WTC11 (cell line): Measurements from ENCODE around the gene IPPK. TPM values are rescaled to one million over a fixed set of nuclear protein-coding genes. Genes with fewer than 3 reads are reported as not detected.

Experiments
- ATAC-seq: fragments of 200-7000 bp; cut with Tn5 transposase; 2 replicates; pipeline ENCODE4 v1.10.0; 2021; ENCODE audit warnings: mild to moderate bottlenecking, moderate library complexity
- CTCF ChIA-PET: fragments of 300-600 bp; sonication (Branson Sonifier 250); formaldehyde crosslinking; loops from one replicate; lab custom pipeline; 2021; ENCODE audit warnings: antibody characterized with exemption; lab: Charles Lee
- POLR2A ChIA-PET: fragments of 350-600 bp; sonication (Branson Sonifier 250); formaldehyde crosslinking; loops from one replicate; lab custom pipeline; 2021; ENCODE audit warnings: antibody characterized with exemption; lab: Charles Lee
- DNase-seq: peaks from one replicate; pipeline ENCODE4 v3.0.0; 2021; ENCODE audit warnings: low spot score
- H3K27ac Mint-ChIP-seq: 2 replicates; pipeline ENCODE4 v1.8.0; 2021; ENCODE audit warnings: mixed read lengths
- H3K27me3 Mint-ChIP-seq: 2 replicates; pipeline ENCODE4 v1.8.0; 2021; ENCODE audit warnings: low read depth, mild to moderate bottlenecking, moderate library complexity, mixed read lengths
- H3K36me3 Mint-ChIP-seq: 2 replicates; pipeline ENCODE4 v1.8.0; 2021; ENCODE audit warnings: mixed read lengths
- H3K4me1 Mint-ChIP-seq: 2 replicates; pipeline ENCODE4 v1.8.0; 2022; ENCODE audit warnings: mixed read lengths
- H3K4me3 Mint-ChIP-seq: 2 replicates; pipeline ENCODE4 v1.8.0; 2021; ENCODE audit warnings: mild to moderate bottlenecking, moderate library complexity, mixed read lengths
- H3K9me3 Mint-ChIP-seq: 2 replicates; pipeline ENCODE4 v1.8.0; 2021; ENCODE audit warnings: mixed read lengths
- AR ChIP-seq: fragments of 250-450 bp; sonication (Bioruptor Pico); IDR thresholded peaks from 2 replicates; pipeline ENCODE4 v1.9.0; 2021; ENCODE audit warnings: mild to moderate bottlenecking
- ARID4B ChIP-seq: sonication (generic); formaldehyde crosslinking; IDR thresholded peaks from 2 replicates; pipeline ENCODE4 v1.8.0; 2023; ENCODE audit warnings: missing genetic modification reagents, mild to moderate bottlenecking, borderline replicate concordance
- ATF2 ChIP-seq: sonication (generic); formaldehyde crosslinking; IDR thresholded peaks from 2 replicates; pipeline ENCODE4 v1.8.1; 2022; ENCODE audit warnings: low read depth, missing genetic modification reagents, borderline replicate concordance
- CREM ChIP-seq: sonication (generic); formaldehyde crosslinking; IDR thresholded peaks from 2 replicates; pipeline ENCODE4 v1.8.1; 2022; ENCODE audit warnings: mild to moderate bottlenecking, missing genetic modification reagents, moderate library complexity
- CTCF ChIP-seq: fragments of 200-600 bp; IDR thresholded peaks from 2 replicates; pipeline ENCODE4 v1.8.0; 2022; ENCODE audit warnings: antibody characterized with exemption
- E2F4 ChIP-seq: sonication (generic); formaldehyde crosslinking; IDR thresholded peaks from 2 replicates; pipeline ENCODE4 v1.8.1; 2022; ENCODE audit warnings: low read depth, mild to moderate bottlenecking, moderate library complexity, missing genetic modification reagents, borderline replicate concordance
- ELF4 ChIP-seq: sonication (generic); formaldehyde crosslinking; IDR thresholded peaks from 2 replicates; pipeline ENCODE4 v1.8.1; 2022; ENCODE audit warnings: low read depth, mild to moderate bottlenecking, moderate library complexity, missing genetic modification reagents
- ERG ChIP-seq: fragments of 250-450 bp; sonication (Bioruptor Pico); IDR thresholded peaks from 2 replicates; pipeline ENCODE4 v1.8.0; 2021; ENCODE audit warnings: mild to moderate bottlenecking
- FOXJ3 ChIP-seq: sonication (generic); formaldehyde crosslinking; IDR thresholded peaks from 2 replicates; pipeline ENCODE4 v1.9.0; 2021; ENCODE audit warnings: missing genetic modification reagents, mild to moderate bottlenecking, borderline replicate concordance
- FOXP1 ChIP-seq: sonication (generic); formaldehyde crosslinking; IDR thresholded peaks from 2 replicates; pipeline ENCODE4 v1.8.0; 2022; ENCODE audit warnings: missing genetic modification reagents, mild to moderate bottlenecking, moderate library complexity, borderline replicate concordance
- GABPB1 ChIP-seq: sonication (generic); formaldehyde crosslinking; IDR thresholded peaks from 2 replicates; pipeline ENCODE4 v1.8.1; 2023; ENCODE audit warnings: mild to moderate bottlenecking, missing genetic modification reagents
- JUN ChIP-seq: sonication (generic); formaldehyde crosslinking; IDR thresholded peaks from 2 replicates; pipeline ENCODE4 v1.8.0; 2023; ENCODE audit warnings: mild to moderate bottlenecking, missing genetic modification reagents
- MAX ChIP-seq: sonication (generic); formaldehyde crosslinking; IDR thresholded peaks from 2 replicates; pipeline ENCODE4 v1.8.0; 2022; ENCODE audit warnings: mild to moderate bottlenecking, missing genetic modification reagents
- MLX ChIP-seq: sonication (generic); formaldehyde crosslinking; IDR thresholded peaks from 2 replicates; pipeline ENCODE4 v1.8.1; 2023; ENCODE audit warnings: mild to moderate bottlenecking, missing genetic modification reagents, moderate library complexity
- NFYB ChIP-seq: sonication (generic); formaldehyde crosslinking; conservative IDR thresholded peaks from 2 replicates; pipeline ENCODE4 v1.8.0; 2022; ENCODE audit warnings: low read depth, missing genetic modification reagents
- OVOL2 ChIP-seq: fragments of 250-450 bp; sonication (Bioruptor Pico); IDR thresholded peaks from 2 replicates; pipeline ENCODE4 v1.9.0; 2021; ENCODE audit warnings: mild to moderate bottlenecking, borderline replicate concordance
- SOX15 ChIP-seq: fragments of 250-450 bp; sonication (Bioruptor Pico); IDR thresholded peaks from 2 replicates; pipeline ENCODE4 v1.9.0; 2021; ENCODE audit warnings: mild to moderate bottlenecking
- USF2 ChIP-seq: sonication (generic); formaldehyde crosslinking; IDR thresholded peaks from 2 replicates; pipeline ENCODE4 v1.8.1; 2023; ENCODE audit warnings: mild to moderate bottlenecking, missing genetic modification reagents, moderate library complexity
- ZNF671 ChIP-seq: fragments of 250-450 bp; sonication (Bioruptor Pico); IDR thresholded peaks from 2 replicates; pipeline ENCODE4 v1.8.0; 2021; ENCODE audit warnings: mild to moderate bottlenecking
- total RNA-seq: library from RNA; stranded (reverse); gene quantifications from 3 replicates; pipeline ENCODE4 v1.2.3, GENCODE V29; 2021

Gene IPPK
- total RNA-seq, 1 experiment from 2014 or later, result 8.6 TPM

GRCh38 chr9:92607773-92608172, 62.2 kb downstream of the IPPK start (continued):
- no peak for TF ChIP-seq ZNF671 (CRISPR knock-in tag)
- no peak for TF ChIP-seq ELF4 (CRISPR knock-in tag)
- TF ChIP-seq ATF2, result no peak
- no peak for TF ChIP-seq E2F4 (CRISPR knock-in tag)
- TF ChIP-seq, all 79 proteins: peak for 0

- TF ChIP-seq NFYB (CRISPR knock-in tag) (no peak), FOXP1 (CRISPR knock-in tag) (no peak), AR (CRISPR knock-in tag) (no peak), GABPB1 (no peak), MLX (CRISPR knock-in tag) (no peak), MAX (no peak), ERG (CRISPR knock-in tag) (no peak), SOX15 (CRISPR knock-in tag) (no peak), FOXJ3 (CRISPR knock-in tag) (no peak), JUN (CRISPR knock-in tag) (no peak), USF2 (CRISPR knock-in tag) (no peak), CREM (no peak), ARID4B (CRISPR knock-in tag) (no peak), CTCF (no peak), OVOL2 (CRISPR knock-in tag) (no peak)
- H3K36me3 Mint-ChIP-seq, result peaks cover 20% of the 10 kb centered on the region
- ATAC-seq (no peak), DNase-seq (no peak)
- ChIA-PET POLR2A (no interaction called here), CTCF (interaction anchor here (0.8 kb wide), 1 partner anchor 184 kb away, joined by 3 read pairs; no protein-coding TSS in a partner anchor)
- H3K4me3 Mint-ChIP-seq, result no peak overlapping the region
- H3K9me3 Mint-ChIP-seq, result peaks cover 21% of the 10 kb centered on the region
- no peaks in the 10 kb centered on the region for H3K4me1 Mint-ChIP-seq
- H3K27ac Mint-ChIP-seq, result no peak overlapping the region
- no peaks in the 10 kb centered on the region for H3K27me3 Mint-ChIP-seq
These were observed 62.8 kb downstream of the IPPK start for GRCh38 chr9:92607088-92607487.
